AG08395 (cell line): Measurements from ENCODE around the gene OBI1.

ENCODE experiments used
- DNase-seq: peaks from one replicate; pipeline ENCODE4 v3.0.0; 2012; ENCODE audit warnings: mixed read lengths, low spot score

The OBI1 gene

GRCh38 chr13:78576261-78576660, 82.7 kb downstream of the OBI1 start:
- DNase-seq: no peak

- no peak for DNase-seq
Observed at GRCh38 chr13:78572459-78572858, 86.5 kb downstream of the OBI1 start.

- DNase-seq: no peak
Observed at GRCh38 chr13:78569029-78569428, 89.9 kb downstream of the OBI1 start.

GRCh38 chr13:78566631-78567030, 92.3 kb downstream of the OBI1 start:
- no peak for DNase-seq
